ENCODE measurements around the gene POLD2.

GRCh38 chr7:44124822-44125202, 1.5 kb upstream of the POLD2 start:
- TF ChIP-seq, protein P1, sequence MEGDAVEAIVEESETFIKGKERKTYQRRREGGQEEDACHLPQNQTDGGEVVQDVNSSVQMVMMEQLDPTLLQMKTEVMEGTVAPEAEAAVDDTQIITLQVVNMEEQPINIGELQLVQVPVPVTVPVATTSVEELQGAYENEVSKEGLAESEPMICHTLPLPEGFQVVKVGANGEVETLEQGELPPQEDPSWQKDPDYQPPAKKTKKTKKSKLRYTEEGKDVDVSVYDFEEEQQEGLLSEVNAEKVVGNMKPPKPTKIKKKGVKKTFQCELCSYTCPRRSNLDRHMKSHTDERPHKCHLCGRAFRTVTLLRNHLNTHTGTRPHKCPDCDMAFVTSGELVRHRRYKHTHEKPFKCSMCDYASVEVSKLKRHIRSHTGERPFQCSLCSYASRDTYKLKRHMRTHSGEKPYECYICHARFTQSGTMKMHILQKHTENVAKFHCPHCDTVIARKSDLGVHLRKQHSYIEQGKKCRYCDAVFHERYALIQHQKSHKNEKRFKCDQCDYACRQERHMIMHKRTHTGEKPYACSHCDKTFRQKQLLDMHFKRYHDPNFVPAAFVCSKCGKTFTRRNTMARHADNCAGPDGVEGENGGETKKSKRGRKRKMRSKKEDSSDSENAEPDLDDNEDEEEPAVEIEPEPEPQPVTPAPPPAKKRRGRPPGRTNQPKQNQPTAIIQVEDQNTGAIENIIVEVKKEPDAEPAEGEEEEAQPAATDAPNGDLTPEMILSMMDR (IDR thresholded peaks at IDR 0.05) = no peak
- TF ChIP-seq POLR2A (IDR thresholded peaks at IDR 0.05) = no peak
- no peak for TF ChIP-seq EP300 (IDR thresholded peaks at IDR 0.05)
